HCT116 (cell line): ENCODE data around the gene PRIMPOL. TPM values are rescaled to one million over a fixed set of nuclear protein-coding genes. Genes with fewer than 3 reads are reported as not detected.

Source experiments
- ATAC-seq: fragments of 200-7000 bp; cut with Tn5 transposase; 2 replicates; pipeline ENCODE4 v1.9.1; 2020; ENCODE audit warnings: mild to moderate bottlenecking, moderate library complexity
- BruUV-seq: library from RNA; stranded (reverse); fragments of 400-500 nt; replicated peaks from 2 replicates; lab custom pipeline; 2021; lab: Mats Ljungman, UMichigan
- CTCF ChIA-PET: fragments of 300-600 bp; sonication (Branson Sonifier 250); formaldehyde crosslinking; loops from one replicate; lab custom pipeline; 2021; ENCODE audit warnings: antibody characterized with exemption; lab: Charles Lee
- POLR2A ChIA-PET: fragments of 300-600, 350-600 bp; sonication (Branson Sonifier 250); formaldehyde crosslinking; loops from one replicate; lab custom pipeline; 2021; ENCODE audit warnings: antibody characterized with exemption; lab: Charles Lee
- RAD21 ChIA-PET, 2 experiments: fragments of 300-600 bp; sonication (Branson Sonifier 250); formaldehyde crosslinking; loops; one replicate each; lab custom pipeline; 2023; ENCODE audit warnings: low total read pairs in 2 of 2; ENCODE audit not compliant: uncharacterized antibody in 2 of 2, unreplicated experiment in 2 of 2, low non-redundant PET in 1 of 2; lab: Charles Lee
- DNase-seq: peaks from one replicate; pipeline ENCODE4 v3.0.0-alpha.2; 2010; ENCODE audit warnings: low read depth, low spot score
- H2AFZ ChIP-seq: fragments of 200-600 bp; shearing (Covaris generic), sonication (generic); 2 replicates; pipeline ENCODE4 v1.6.1; 2017; ENCODE audit warnings: low read depth, mixed run types, mixed read lengths, antibody characterized with exemption, low read length; ENCODE audit not compliant: poor library complexity, severe bottlenecking
- H3K27ac ChIP-seq: 2 replicates; pipeline ENCODE4 v1.5.1; 2012; ENCODE audit warnings: low read depth, low read length
- H3K27me3 ChIP-seq: fragments of 200-600 bp; sonication (generic); 2 replicates; pipeline ENCODE4 v1.6.1; 2016; ENCODE audit warnings: mixed run types, low read length, mixed read lengths; ENCODE audit not compliant: insufficient read depth
- H3K36me3 ChIP-seq, 2 experiments: fragments of 200-500 bp in 1 of 2; fragments of 200-600 bp in 1 of 2; sonication (Bioruptor generic) in 1 of 2; sonication (generic) in 1 of 2; 2 replicates each; pipeline versions ENCODE4 v1.5.1 to v1.6.1; 2014 to 2016; ENCODE audit warnings: low read length in 2 of 2, inconsistent platforms in 1 of 2, mixed read lengths in 1 of 2, mixed run types in 1 of 2; ENCODE audit not compliant: insufficient read depth in 2 of 2, control insufficient read depth in 1 of 2
- H3K4me1 ChIP-seq, 2 experiments: fragments of 200-600 bp in 1 of 2; sonication (generic) in 1 of 2; 2 replicates each; pipeline versions ENCODE4 v1.5.1 to v1.6.1; 2012 to 2017; ENCODE audit warnings: low read length in 2 of 2, inconsistent platforms in 1 of 2, mild to moderate bottlenecking in 1 of 2, mixed read lengths in 1 of 2, mixed run types in 1 of 2, moderate library complexity in 1 of 2; ENCODE audit not compliant: insufficient read depth in 2 of 2, control insufficient read depth in 1 of 2
- H3K4me2 ChIP-seq: fragments of 200-600 bp; sonication (generic); 2 replicates; pipeline ENCODE4 v1.6.1; 2017; ENCODE audit warnings: mixed run types, low read length, mixed read lengths
- H3K4me3 ChIP-seq, 2 experiments: fragments of 200-600 bp in 1 of 2; sonication (generic) in 1 of 2; replicated peaks in 1 of 2; 2 replicates each; pipeline ENCODE4 v1.5.1; 2011 to 2016; ENCODE audit warnings: low read length in 2 of 2, control low read depth in 1 of 2, low read depth in 1 of 2, mild to moderate bottlenecking in 1 of 2, mixed read lengths in 1 of 2, mixed run types in 1 of 2
- H3K79me2 ChIP-seq: fragments of 200-600 bp; sonication (generic); 2 replicates; pipeline ENCODE4 v1.6.1; 2017; ENCODE audit warnings: mild to moderate bottlenecking, mixed run types, low read length, moderate library complexity, mixed read lengths; ENCODE audit not compliant: insufficient read depth
- H3K9ac ChIP-seq: fragments of 200-600 bp; sonication (generic); 2 replicates; pipeline ENCODE4 v1.6.1; 2016; ENCODE audit warnings: low read length, mixed read lengths
- H3K9me2 ChIP-seq: fragments of 200-600 bp; sonication (generic), shearing (Covaris generic); 2 replicates; pipeline ENCODE4 v1.6.1; 2017; ENCODE audit warnings: mixed run types, mild to moderate bottlenecking, moderate library complexity; ENCODE audit not compliant: insufficient read depth
- H3K9me3 ChIP-seq, 2 experiments: fragments of 200-500 bp in 1 of 2; fragments of 200-600 bp in 1 of 2; sonication (Bioruptor generic) in 1 of 2; sonication (generic) in 1 of 2; 2 replicates each; pipeline ENCODE4 v1.6.1; 2014 to 2017; ENCODE audit warnings: low read length in 2 of 2, mixed read lengths in 2 of 2, inconsistent platforms in 1 of 2, low read depth in 1 of 2, mild to moderate bottlenecking in 1 of 2, mixed run types in 1 of 2, moderate library complexity in 1 of 2; ENCODE audit not compliant: control insufficient read depth in 1 of 2, insufficient read depth in 1 of 2
- H4K20me1 ChIP-seq: fragments of 200-600 bp; sonication (generic), shearing (Covaris generic); 2 replicates; pipeline ENCODE4 v1.6.1; 2017; ENCODE audit warnings: mixed run types, mild to moderate bottlenecking, moderate library complexity; ENCODE audit not compliant: insufficient read depth
- ATF3 ChIP-seq: IDR thresholded peaks from 2 replicates; pipeline ENCODE4 v1.6.1; 2012
- CBX3 ChIP-seq: IDR thresholded peaks from 2 replicates; pipeline ENCODE4 v1.6.1; 2012; ENCODE audit warnings: low read depth
- ELF1 ChIP-seq: IDR thresholded peaks from 2 replicates; pipeline ENCODE4 v1.6.1; 2012; ENCODE audit warnings: low read depth, borderline replicate concordance
- EZH2 ChIP-seq: fragments of 200-600 bp; sonication (generic); IDR thresholded peaks from 2 replicates; pipeline ENCODE4 v1.6.1; 2017; ENCODE audit warnings: antibody characterized with exemption, mixed run types
- EZH2phosphoT487 ChIP-seq: fragments of 200-600 bp; IDR thresholded peaks from 2 replicates; pipeline ENCODE4 v1.6.1; 2018; ENCODE audit warnings: antibody characterized with exemption, borderline replicate concordance
- JUND ChIP-seq: IDR thresholded peaks from 2 replicates; pipeline ENCODE4 v1.6.1; 2012
- MAX ChIP-seq: IDR thresholded peaks from 2 replicates; pipeline ENCODE4 v1.6.1; 2012
- POLR2AphosphoS5 ChIP-seq: IDR thresholded peaks from 2 replicates; pipeline ENCODE4 v1.6.1; 2011; ENCODE audit warnings: mild to moderate bottlenecking, low read depth, low read length, moderate library complexity
- SIN3A ChIP-seq: IDR thresholded peaks from 2 replicates; pipeline ENCODE4 v1.6.1; 2012; ENCODE audit warnings: low read depth
- ZBTB33 ChIP-seq: IDR thresholded peaks from 2 replicates; pipeline ENCODE4 v1.6.1; 2011; ENCODE audit warnings: mild to moderate bottlenecking, low read length, moderate library complexity; ENCODE audit not compliant: insufficient replicate concordance; ENCODE audit errors: extremely low read depth
- ZFX ChIP-seq: fragments of 450-650 bp; IDR thresholded peaks from 2 replicates; pipeline ENCODE4 v1.6.1; 2017
- ZNF274 ChIP-seq: fragments of 200-500 bp; sonication (Bioruptor generic); IDR thresholded peaks from 2 replicates; pipeline ENCODE4 v1.6.1; 2014; ENCODE audit warnings: mild to moderate bottlenecking, low read depth, low read length, inconsistent platforms
- intact Hi-C: fragments of 100-400 bp; cut with micrococcal nuclease; formaldehyde crosslinking; loops from 2 replicates; pipeline ENCODE4 v1.10.0; 2022
- total RNA-seq: library from RNA; stranded (reverse); gene quantifications from one replicate; pipeline ENCODE4 v1.2.1, GENCODE V29; 2021; ENCODE audit not compliant: unreplicated experiment

Gene PRIMPOL
- total RNA-seq, 1 experiment from 2014 or later, result 11.3 TPM

GRCh38 chr4:184695178-184695896 lies 45.8 kb downstream of the PRIMPOL start:
- H3K36me3 ChIP-seq, result 0 out of 4 replicates have a peak, but pooled peaks cover 0 to 2% of the 10 kb centered on the region in 2 experiments
- no peak for ATAC-seq
- no peak for DNase-seq
- POLR2A ChIA-PET, result no interaction called here
- H3K4me1 ChIP-seq, result no peaks in the 10 kb centered on the region
- H3K9ac ChIP-seq, result no peak overlapping the region
- no peak overlapping the region for H3K4me3 ChIP-seq
- no peak overlapping the region for H3K27ac ChIP-seq
- intact Hi-C loops, result no loop called here
- no peaks in the 10 kb centered on the region for H4K20me1 ChIP-seq
- RAD21 ChIA-PET, result no interaction called here
- no peaks in the 10 kb centered on the region for H3K9me2 ChIP-seq
- no TSS peak for BruUV-seq
- H3K4me2 ChIP-seq, result no peak overlapping the region
- no peak overlapping the region for H2AFZ ChIP-seq
- no peak for TF ChIP-seq EZH2
- TF ChIP-seq ATF3, result no peak
- TF ChIP-seq EZH2phosphoT487, result no peak
- TF ChIP-seq CBX3, result no peak
- TF ChIP-seq JUND, result no peak
- TF ChIP-seq SIN3A, result no peak
- no peak for TF ChIP-seq ELF1
- no peak for TF ChIP-seq ZNF274
- no peak for TF ChIP-seq ZFX
- TF ChIP-seq ZBTB33, result no peak
- no peak for TF ChIP-seq MAX
- TF ChIP-seq POLR2AphosphoS5, result no peak
- CTCF ChIA-PET, result no interaction called here
- no peaks in the 10 kb centered on the region for H3K27me3 ChIP-seq
- H3K79me2 ChIP-seq, result no peaks in the 10 kb centered on the region
- H3K9me3 ChIP-seq, result no peaks in the 10 kb centered on the region
